Heart right ventricle (tissue), 16 donors: ENCODE data around the gene GJA4. TPM values are rescaled to one million over a fixed set of nuclear protein-coding genes. Genes with fewer than 3 reads are reported as not detected.

Experiments used
- ATAC-seq, 8 donors: fragments of 200-7000 bp; cut with Tn5 transposase; one replicate each; pipeline ENCODE4 v1.9.1; 2020; ENCODE audit warnings: mild to moderate bottlenecking in 8 of 8, moderate library complexity in 8 of 8, moderate number of reproducible peaks in 1 of 8
- DNase-seq, 2 donors: peaks; one replicate each; pipeline ENCODE4 v3.0.0-alpha.2; 2020
- H3K27ac ChIP-seq, 10 donors: fragments of 200-600 bp; sonication (generic) in 2 of 10; one replicate each; pipeline versions ENCODE4 v1.5.0 to v1.8.0; 2020 to 2022; ENCODE audit warnings: mild to moderate bottlenecking in 3 of 10
- H3K27me3 ChIP-seq, 7 donors: fragments of 200-600 bp; one replicate each; pipeline ENCODE4 v1.8.0; 2021 to 2022; ENCODE audit warnings: mild to moderate bottlenecking in 2 of 7
- H3K36me3 ChIP-seq, 9 donors: fragments of 200-600 bp; sonication (generic) in 1 of 9; one replicate each; pipeline versions ENCODE4 v1.5.0 to v1.8.0; 2020 to 2022; ENCODE audit warnings: mild to moderate bottlenecking in 2 of 9
- H3K4me1 ChIP-seq, 9 donors: fragments of 200-600 bp; sonication (generic) in 1 of 9; one replicate each; pipeline versions ENCODE4 v1.5.0 to v1.8.0; 2020 to 2022; ENCODE audit warnings: mild to moderate bottlenecking in 4 of 9
- H3K4me3 ChIP-seq, 10 donors: fragments of 200-600 bp; sonication (generic) in 2 of 10; one replicate each; pipeline versions ENCODE4 v1.5.0 to v1.8.0; 2020 to 2022; ENCODE audit warnings: mild to moderate bottlenecking in 7 of 10, moderate library complexity in 2 of 10
- H3K9me3 ChIP-seq, 11 donors: fragments of 200-600 bp in 10 of 11; sonication (generic) in 2 of 11; one replicate each; pipeline versions ENCODE4 v1.5.0 to v1.8.0; 2013 to 2022; ENCODE audit warnings: mild to moderate bottlenecking in 2 of 11, control low read depth in 1 of 11, moderate library complexity in 1 of 11
- CTCF ChIP-seq, 9 donors: fragments of 200-600 bp; sonication (generic) in 2 of 9; IDR thresholded peaks; one replicate each; pipeline versions ENCODE4 v1.5.0 to v1.8.0; 2021 to 2022; ENCODE audit warnings: antibody characterized with exemption in 9 of 9, mild to moderate bottlenecking in 5 of 9, moderate library complexity in 1 of 9
- WGBS, 2 donors: extraction: QIAGEN DNeasy Blood & Tissue Kit; methylation state at CpG; one replicate each; pipeline ENCODE4 v1.1.7; 2013; ENCODE audit warnings: inconsistent platforms in 1 of 2; 5-methylcytosine and 5-hydroxymethylcytosine counted together
- intact Hi-C, 10 donors: fragments of 100-400 bp; cut with DNase I; formaldehyde crosslinking; loops; one replicate each; pipeline versions ENCODE4 v1.11.1 to v1.14.2; 2022
- polyA plus RNA-seq, 2 donors: library from polyadenylated mRNA; stranded (reverse); fragments of 200-250 nt; gene quantifications; one replicate each; pipeline ENCODE4 v1.2.3, GENCODE V29; 2013
- total RNA-seq, 10 donors: library from RNA; stranded (reverse); fragmentation: NEBNext Ultra II Directional in 3 of 10; extraction: Animal tissue kit (Norgen Biotek cat#: 25700) in 3 of 10; gene quantifications; one replicate each; pipeline versions ENCODE4 v1.2.1 to v1.2.4, GENCODE V29; 2021 to 2023
- donor health status: Arrhythmogenic right ventricular cardiomyopathy.
- donor health status: ischemic (EF 13 %, LVEDD 7.1; RV severe dilation, severe dysfunction).
- donor health status: healthy with polysubstance abuse.
- donor health status: DM: no; HTN: yes; CAD: no.
- donor health status: DM: no; HTN: no; CAD: no.
- donor health status: ischemic (EF 25% LVEDD 6.9; RV normal size, moderate dysfunction).
- donor health status: ischemic (EF 25% LVEDD 5.7; RV mildly dilated, moderate dysfunction).
- donor health status: healthy.
- donor health status: DM: yes; HTN: yes; CAD: no.
- donor health status: Ischemic cardiomyopathy.
- donor health status: ischemic (EF 35%, LVEDD 5.7; RV mildly dilated, moderate dysfunction).
- donor health status: nonischemic (EF 11% LVEDD 7.7; RV severe dilation, severe dysfunction).
- donor health status: DM: yes; HTN: yes; CAD: no.
- donor health status: PGD.
- donor health status: ischemic (EF 29% LVEDD 5.4; RV normal size, mild dysfunction).
- donor health status: nonischemic (EF 23%, LVEDD 6.1; RV moderate dilation, normal function).

GJA4 gene
- total and polyA plus RNA-seq, 12 donors: 9.0 to 50.1 (median 22.7) TPM

- ATAC-seq (no peak), DNase-seq (no peak)
- H3K27ac ChIP-seq: peak overlapping the region in 9 of 10 donors; percentile 46 to 92 (median 50)
- peaks cover 7 to 47% (median 16%) of the 10 kb centered on the region in 9 donors for H3K4me1 ChIP-seq
- H3K9me3 ChIP-seq: no peaks in the 10 kb centered on the region
- peaks cover 0 to 39% (median 4%) of the 10 kb centered on the region in 9 donors for H3K36me3 ChIP-seq
- intact Hi-C loops: loop anchor here in 1 of 10 donors (5.0 kb wide), 1 partner anchor 770 kb away; no protein-coding TSS in a partner anchor
- 77 to 85% methylated on average over 6 of the region's 6 CpGs for WGBS, 2 donors
- H3K27me3 ChIP-seq: peaks cover 0 to 16% (median 0%) of the 10 kb centered on the region in 7 donors
- H3K4me3 ChIP-seq: peak overlapping the region in 9 of 10 donors; percentile 51 to 75 (median 61)
- no peak for TF ChIP-seq CTCF (IDR thresholded peaks at IDR 0.05)
These were observed 4.2 kb downstream of the GJA4 start for GRCh38 chr1:34796990-34797389.

- ATAC-seq (no peak), DNase-seq (no peak)
- no peak for TF ChIP-seq CTCF (IDR thresholded peaks at IDR 0.05)
- intact Hi-C loops: no loop called here
- no peak overlapping the region for H3K4me3 ChIP-seq
- peaks cover 0 to 43% (median 14%) of the 10 kb centered on the region in 9 donors for H3K4me1 ChIP-seq
- WGBS, 2 donors: 87 to 91% methylated on average over 6 of the region's 6 CpGs
- H3K9me3 ChIP-seq: peaks cover 0 to 14% (median 0%) of the 10 kb centered on the region in 11 donors
- H3K27me3 ChIP-seq: no peaks in the 10 kb centered on the region
- H3K27ac ChIP-seq: peak overlapping the region in 1 of 10 donors; percentile 36
- peaks cover 0 to 24% (median 0%) of the 10 kb centered on the region in 9 donors for H3K36me3 ChIP-seq
These were observed 7.4 kb downstream of the GJA4 start for GRCh38 chr1:34800214-34800613.

GRCh38 chr1:34803770-34804169 is 11.0 kb downstream of the GJA4 start:
- intact Hi-C loops: no loop called here
- Histone ChIP-seq H3K36me3 (peaks cover 0 to 1% (median 0%) of the 10 kb centered on the region in 9 donors), H3K4me3 (no peak overlapping the region), H3K27me3 (no peaks in the 10 kb centered on the region), H3K27ac (no peak overlapping the region), H3K4me1 (peaks cover 0 to 31% (median 11%) of the 10 kb centered on the region in 9 donors), H3K9me3 (peaks cover 0 to 14% (median 0%) of the 10 kb centered on the region in 11 donors)
- 96 to 98% methylated on average over 3 of the region's 3 CpGs for WGBS, 2 donors
- DNase-seq (no peak), ATAC-seq (no peak)
- no peak for TF ChIP-seq CTCF (IDR thresholded peaks at IDR 0.05)

GRCh38 chr1:34806396-34806795 is 13.6 kb downstream of the GJA4 start:
- peak in 2 of 8 donors; percentile 26 to 31 for ATAC-seq
- H3K36me3 ChIP-seq: peaks cover 0 to 7% (median 0%) of the 10 kb centered on the region in 9 donors
- no peaks in the 10 kb centered on the region for H3K27me3 ChIP-seq
- peaks cover 0 to 12% (median 6%) of the 10 kb centered on the region in 9 donors for H3K4me1 ChIP-seq
- intact Hi-C loops: no loop called here
- no peak overlapping the region for H3K4me3 ChIP-seq
- no peak overlapping the region for H3K27ac ChIP-seq
- peaks cover 0 to 14% (median 0%) of the 10 kb centered on the region in 11 donors for H3K9me3 ChIP-seq
- no peak for TF ChIP-seq CTCF (IDR thresholded peaks at IDR 0.05)
- WGBS, 2 donors: 61 to 69% methylated on average over 3 of the region's 3 CpGs
- no peak for DNase-seq
